D721Med (cell line): ENCODE data around the gene SEC61A2.

Source experiments
- DNase-seq: peaks from one replicate; pipeline ENCODE4 v3.0.0; 2011; ENCODE audit warnings: low spot score; ENCODE audit not compliant: insufficient read length
- FAIRE-seq: peaks from 2 replicates; lab custom pipeline; 2011; peaks lifted over from hg19 to GRCh38; lab: Jason Lieb, UNC
- CTCF ChIP-seq: IDR thresholded peaks from 2 replicates; pipeline ENCODE4 v1.5.1; 2012; ENCODE audit warnings: mild to moderate bottlenecking, control low read depth; ENCODE audit not compliant: insufficient read depth; ENCODE audit errors: missing control alignments

Gene SEC61A2

GRCh38 chr10:12187321-12187905 lies 57.9 kb downstream of the SEC61A2 start:
- FAIRE-seq, result no peak
- TF ChIP-seq CTCF, result no peak
- no peak for DNase-seq

GRCh38 chr10:12188656-12189055 lies 59.2 kb downstream of the SEC61A2 start:
- TF ChIP-seq CTCF, result no peak
- no peak for FAIRE-seq
- no peak for DNase-seq

- FAIRE-seq (no peak), DNase-seq (no peak)
- TF ChIP-seq CTCF, result no peak
Measured at GRCh38 chr10:12189426-12189825, 59.9 kb downstream of the SEC61A2 start.

- DNase-seq, result no peak
- FAIRE-seq, result no peak
- TF ChIP-seq CTCF, result no peak
Measured at GRCh38 chr10:12191715-12192114, 62.2 kb downstream of the SEC61A2 start.

GRCh38 chr10:12193193-12193592 lies 63.7 kb downstream of the SEC61A2 start:
- FAIRE-seq, result no peak
- DNase-seq, result no peak
- TF ChIP-seq CTCF, result no peak

GRCh38 chr10:12194752-12195271 lies 65.3 kb downstream of the SEC61A2 start:
- DNase-seq (no peak), FAIRE-seq (no peak)
- no peak for TF ChIP-seq CTCF

- no peak for TF ChIP-seq CTCF
- DNase-seq (no peak), FAIRE-seq (no peak)
Measured at GRCh38 chr10:12195281-12195602, 65.8 kb downstream of the SEC61A2 start.
